NB4 (cell line): ENCODE measurements around the gene CAMTA1.

Experiments used
- CTCF ChIP-seq: IDR thresholded peaks from one replicate; pipeline ENCODE4 v1.5.1; 2012; ENCODE audit warnings: low read depth, low read length
- MAX ChIP-seq: IDR thresholded peaks from 2 replicates; pipeline ENCODE4 v1.6.1; 2011; ENCODE audit warnings: low read depth, low read length
- POLR2A ChIP-seq: IDR thresholded peaks from 2 replicates; pipeline ENCODE4 v1.6.1; 2011; ENCODE audit warnings: mild to moderate bottlenecking; ENCODE audit not compliant: insufficient read length; ENCODE audit errors: extremely low read depth

- TF ChIP-seq POLR2A (no peak), CTCF (no peak), MAX (no peak)
Measured at GRCh38 chr1:7590426-7590790, 805.2 kb downstream of the CAMTA1 start.
